GM13977 (cell line): ENCODE measurements around the gene FRMD4B.
A peak's percentile ranks its signal among the peaks of the same experiment; 100 is the strongest.

Experiments
- DNase-seq: peaks from one replicate; pipeline ENCODE4 v3.0.0; 2012; ENCODE audit warnings: low spot score
- in situ Hi-C: fragments of 300-500 bp; cut with MboI; formaldehyde crosslinking; loops from one replicate; pipeline ENCODE4 v1.12.0; 2022; ENCODE audit warnings: low sequenced_read_pairs, low pct_unique_long_range_greater_than_20kb, mixed read lengths, inconsistent platforms; ENCODE audit not compliant: unreplicated experiment
- TF ChIP-seq, protein P1 (sequence below): IDR thresholded peaks from 2 replicates; pipeline ENCODE4 v1.5.1; 2012; ENCODE audit warnings: mild to moderate bottlenecking, control low read depth; ENCODE audit not compliant: insufficient read depth; ENCODE audit errors: extremely low read depth, missing control alignments

FRMD4B gene

GRCh38 chr3:69207031-69207430 lies 178.9 kb downstream of the FRMD4B start:
- TF ChIP-seq, protein P1, sequence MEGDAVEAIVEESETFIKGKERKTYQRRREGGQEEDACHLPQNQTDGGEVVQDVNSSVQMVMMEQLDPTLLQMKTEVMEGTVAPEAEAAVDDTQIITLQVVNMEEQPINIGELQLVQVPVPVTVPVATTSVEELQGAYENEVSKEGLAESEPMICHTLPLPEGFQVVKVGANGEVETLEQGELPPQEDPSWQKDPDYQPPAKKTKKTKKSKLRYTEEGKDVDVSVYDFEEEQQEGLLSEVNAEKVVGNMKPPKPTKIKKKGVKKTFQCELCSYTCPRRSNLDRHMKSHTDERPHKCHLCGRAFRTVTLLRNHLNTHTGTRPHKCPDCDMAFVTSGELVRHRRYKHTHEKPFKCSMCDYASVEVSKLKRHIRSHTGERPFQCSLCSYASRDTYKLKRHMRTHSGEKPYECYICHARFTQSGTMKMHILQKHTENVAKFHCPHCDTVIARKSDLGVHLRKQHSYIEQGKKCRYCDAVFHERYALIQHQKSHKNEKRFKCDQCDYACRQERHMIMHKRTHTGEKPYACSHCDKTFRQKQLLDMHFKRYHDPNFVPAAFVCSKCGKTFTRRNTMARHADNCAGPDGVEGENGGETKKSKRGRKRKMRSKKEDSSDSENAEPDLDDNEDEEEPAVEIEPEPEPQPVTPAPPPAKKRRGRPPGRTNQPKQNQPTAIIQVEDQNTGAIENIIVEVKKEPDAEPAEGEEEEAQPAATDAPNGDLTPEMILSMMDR = no peak
- no peak for DNase-seq
- in situ Hi-C loops = no loop called here

- DNase-seq = no peak
- in situ Hi-C loops = no loop called here
- TF ChIP-seq, protein P1 = no peak
Observed at GRCh38 chr3:69205385-69205784, 180.5 kb downstream of the FRMD4B start.

DNA sequence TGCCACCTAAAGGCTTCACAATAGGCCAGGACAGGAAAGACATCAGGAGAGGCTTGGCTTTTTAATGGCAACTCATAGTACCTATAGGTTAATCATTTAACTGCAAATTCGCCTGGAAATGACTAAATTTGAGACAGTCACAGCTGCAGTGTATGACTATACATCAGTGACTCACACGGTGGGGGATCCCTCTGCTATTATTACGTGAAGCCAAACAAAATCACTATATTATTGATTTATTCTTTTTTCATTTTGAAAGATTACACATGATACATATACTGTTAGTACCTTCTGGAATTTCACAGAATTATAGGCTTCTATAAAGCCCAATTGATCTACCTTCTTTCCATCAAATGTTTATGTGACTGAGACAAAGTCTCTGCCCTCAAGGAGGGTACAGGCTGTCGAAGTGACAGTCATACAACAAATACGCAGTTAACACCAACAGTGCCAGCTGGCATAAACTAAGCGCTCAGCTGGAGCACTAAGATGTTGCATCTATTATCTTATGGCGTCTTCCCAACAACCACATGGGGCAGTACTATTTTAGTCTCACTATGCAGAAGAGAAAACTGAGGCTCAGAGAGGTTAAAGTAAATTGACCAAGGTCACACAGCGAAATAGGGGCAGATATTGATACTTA lies 181.5 kb downstream of the FRMD4B start:
- in situ Hi-C loops = no loop called here
- TF ChIP-seq, protein P1 = no peak
- peak; percentile 42 for DNase-seq

DNA sequence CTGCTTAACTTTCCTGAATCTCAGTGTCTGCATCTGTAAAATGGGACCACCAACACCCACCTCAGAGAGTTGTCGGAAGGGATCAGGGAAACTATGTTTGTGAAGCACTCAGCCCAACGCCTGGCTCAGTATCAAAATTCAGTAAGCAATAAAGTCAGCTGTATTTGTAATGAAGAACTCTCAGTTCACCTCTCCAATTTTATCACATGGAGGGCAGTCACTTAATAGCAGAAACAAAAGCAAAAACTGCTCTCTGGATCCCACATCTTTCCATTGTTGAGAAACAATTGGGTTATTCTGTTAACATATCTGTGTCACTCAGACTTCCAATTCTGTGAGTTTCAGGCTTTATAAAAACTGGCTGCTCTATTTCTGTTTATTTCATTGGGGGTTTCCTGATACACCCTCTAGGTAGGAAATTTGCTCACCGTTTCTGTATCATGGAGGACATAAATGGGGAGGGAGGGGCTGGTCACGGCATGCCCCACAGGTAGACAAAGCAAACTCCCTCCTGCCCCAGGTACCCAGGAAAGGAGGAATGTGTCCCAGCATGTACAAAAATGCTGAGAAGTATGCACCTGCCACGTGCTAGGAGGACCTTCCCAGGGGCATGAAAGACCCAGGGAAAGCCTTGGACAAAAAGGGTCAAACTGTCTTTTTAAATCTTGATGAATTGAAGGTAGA lies 182.1 kb downstream of the FRMD4B start:
- no peak for DNase-seq
- TF ChIP-seq, protein P1 = no peak
- in situ Hi-C loops = no loop called here

DNA sequence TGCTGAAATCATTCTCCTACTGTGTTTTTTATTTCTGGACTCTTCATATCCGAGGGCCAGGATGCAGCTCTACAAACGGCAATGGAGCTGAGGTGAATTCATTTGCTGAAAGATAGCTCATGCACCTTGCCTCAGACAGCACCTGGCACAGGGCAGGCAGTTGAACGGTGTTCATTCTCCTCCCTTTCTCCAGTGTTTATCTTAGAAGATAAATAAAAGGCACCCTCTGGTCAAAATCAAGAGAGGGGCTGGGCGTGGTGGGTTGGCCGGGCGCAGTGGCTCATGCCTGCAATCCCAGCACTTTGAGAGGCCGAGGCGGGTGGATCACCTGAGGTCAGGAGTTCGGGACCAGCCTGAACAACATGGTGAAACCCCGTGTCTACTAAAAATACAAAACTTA lies 184.2 kb downstream of the FRMD4B start:
- in situ Hi-C loops = no loop called here
- no peak for DNase-seq
- TF ChIP-seq, protein P1 = no peak

- DNase-seq = no peak
- TF ChIP-seq, protein P1 = no peak
- in situ Hi-C loops = no loop called here
Observed at GRCh38 chr3:69200384-69201068, 185.4 kb downstream of the FRMD4B start.
